Measurements from ENCODE around the gene TRABD2B.

Gene TRABD2B

GRCh38 chr1:47824716-47825115 is 172.5 kb downstream of the TRABD2B start:
- TF ChIP-seq ZNF274 (IDR thresholded peaks at IDR 0.05; ENCODE audit: low read depth, low read length) = no peak
- H3K4me3 ChIP-seq (ENCODE audit: low read length) = no peak overlapping the region

DNA sequence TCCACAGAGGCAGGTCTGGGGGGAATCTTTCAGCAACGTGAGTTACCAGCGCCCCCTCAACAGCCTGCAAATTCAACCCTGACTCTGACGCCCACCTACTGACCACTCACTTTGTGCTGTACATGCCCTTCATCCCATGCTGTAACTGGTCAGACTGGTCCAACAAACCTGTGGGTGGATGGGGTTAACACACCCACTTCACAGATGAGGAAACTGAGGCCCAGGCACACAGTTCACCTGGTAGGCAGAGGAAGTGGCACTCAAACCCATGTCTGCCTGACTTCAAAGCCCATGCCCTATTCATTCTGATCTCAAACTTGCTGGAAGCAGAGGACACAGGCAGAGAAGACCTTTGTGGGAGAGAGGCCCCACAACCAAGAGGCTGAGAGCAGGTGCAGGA is 172.9 kb downstream of the TRABD2B start:
- TF ChIP-seq ZNF274 (IDR thresholded peaks at IDR 0.05; ENCODE audit: low read depth, low read length) = no peak
- no peak overlapping the region for H3K4me3 ChIP-seq (ENCODE audit: low read length)

DNA sequence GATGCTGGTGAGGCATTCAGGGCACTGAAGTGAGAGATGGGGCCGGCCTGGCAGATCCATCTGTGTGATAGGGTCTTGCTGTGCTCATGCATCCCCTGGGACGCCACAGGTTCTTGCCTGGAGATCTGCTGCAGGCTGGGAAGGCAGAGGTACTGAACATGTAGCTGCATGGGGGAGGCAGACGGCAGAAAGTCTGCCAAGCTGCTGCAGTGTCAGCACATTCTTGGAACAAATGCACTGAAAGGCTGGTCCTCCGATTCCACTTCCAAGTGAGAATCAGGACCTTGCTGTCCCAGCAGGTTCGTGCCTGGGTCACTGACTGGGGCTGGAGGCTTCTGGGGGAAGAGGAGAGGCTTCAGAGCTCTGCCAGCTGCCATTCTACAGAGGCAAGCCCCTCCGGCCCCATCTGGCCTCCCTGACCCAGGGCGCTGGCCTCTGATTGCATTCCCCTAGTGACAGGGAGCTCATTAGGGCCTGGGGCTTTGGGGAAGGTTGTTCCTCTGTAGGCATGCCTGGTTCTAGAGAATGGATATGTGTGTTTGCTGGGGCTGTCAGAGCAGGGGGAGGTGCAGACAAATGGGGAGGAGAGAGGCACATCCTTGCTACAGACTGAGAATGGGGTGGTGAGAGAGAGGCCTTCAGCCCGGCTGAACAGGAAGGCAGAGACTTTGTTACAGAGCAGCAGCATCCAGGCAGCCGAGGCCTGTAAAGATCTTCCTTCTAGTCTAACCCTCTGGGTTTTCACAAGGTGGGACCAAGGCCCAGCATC is 174.0 kb downstream of the TRABD2B start:
- TF ChIP-seq ZNF274 (IDR thresholded peaks at IDR 0.05; ENCODE audit: low read depth, low read length) = no peak
- H3K4me3 ChIP-seq (ENCODE audit: low read length) = no peak overlapping the region

DNA sequence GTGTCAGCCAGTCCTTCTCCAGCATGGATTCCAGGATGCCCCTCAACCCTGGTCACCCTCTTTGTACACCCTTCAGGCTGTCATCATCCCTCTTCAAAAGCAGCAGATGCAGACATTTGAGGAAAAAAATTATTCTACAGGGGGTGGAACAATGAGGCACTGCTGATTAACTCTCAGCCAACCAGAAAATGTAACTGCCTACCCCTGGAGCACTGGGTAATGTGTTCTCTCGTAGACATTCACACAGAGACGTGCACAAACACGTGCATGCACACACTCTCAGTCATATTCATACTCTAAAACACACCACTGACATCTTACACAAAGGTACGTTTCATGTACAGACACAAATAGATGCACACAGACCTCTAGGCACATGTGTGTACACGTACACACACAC is 175.4 kb downstream of the TRABD2B start:
- TF ChIP-seq ZNF274 (IDR thresholded peaks at IDR 0.05; ENCODE audit: low read depth, low read length) = no peak
- H3K4me3 ChIP-seq (ENCODE audit: low read length) = no peak overlapping the region

GRCh38 chr1:47819574-47819888 is 177.7 kb downstream of the TRABD2B start:
- no peak overlapping the region for H3K4me3 ChIP-seq (ENCODE audit: low read length)
- no peak for TF ChIP-seq ZNF274 (IDR thresholded peaks at IDR 0.05; ENCODE audit: low read depth, low read length)

DNA sequence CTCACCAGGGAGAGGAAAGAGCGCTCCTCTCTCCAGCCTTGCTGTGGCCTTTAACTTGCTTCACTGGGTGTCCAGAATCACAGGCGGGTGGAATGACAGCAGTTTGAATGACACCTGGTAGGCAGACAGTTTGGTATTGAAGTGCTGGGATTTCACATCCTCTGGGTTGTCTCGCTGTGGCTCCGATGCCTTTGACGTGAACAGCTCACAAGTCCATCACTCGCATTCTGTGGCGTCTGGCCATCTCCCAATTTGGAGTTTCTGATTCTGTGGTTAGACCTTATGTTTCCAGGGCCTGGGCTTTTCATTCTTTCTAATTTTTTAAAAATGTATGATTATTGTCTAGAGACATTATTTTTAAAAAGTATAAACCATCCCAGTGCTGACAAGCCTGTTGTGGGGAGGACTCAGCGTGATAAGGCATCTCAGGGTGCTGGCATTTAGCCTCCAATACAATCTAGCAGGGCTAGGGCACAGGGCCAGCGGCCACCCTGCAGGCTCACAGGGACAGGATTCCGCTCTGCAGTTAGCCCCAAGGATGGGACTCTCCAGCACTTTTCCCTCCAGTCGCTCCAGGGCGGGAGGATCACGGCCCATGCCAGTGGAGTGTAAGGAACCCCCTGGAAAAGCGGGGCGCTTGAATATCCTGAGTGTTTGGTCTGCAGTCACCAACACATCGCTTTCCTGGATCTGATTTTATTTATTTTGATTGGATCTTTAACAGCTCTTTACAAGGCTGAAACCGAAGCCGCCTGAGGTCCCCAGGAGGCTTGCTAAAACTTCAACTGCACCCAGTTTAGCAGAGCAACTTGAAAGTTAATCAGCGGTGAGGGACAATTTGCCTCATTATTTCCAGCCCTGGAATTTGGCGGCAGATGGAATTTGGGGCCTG is 178.3 kb downstream of the TRABD2B start:
- no peak for TF ChIP-seq ZNF274 (IDR thresholded peaks at IDR 0.05; ENCODE audit: low read depth, low read length)
- H3K4me3 ChIP-seq (ENCODE audit: low read length) = no peak overlapping the region

DNA sequence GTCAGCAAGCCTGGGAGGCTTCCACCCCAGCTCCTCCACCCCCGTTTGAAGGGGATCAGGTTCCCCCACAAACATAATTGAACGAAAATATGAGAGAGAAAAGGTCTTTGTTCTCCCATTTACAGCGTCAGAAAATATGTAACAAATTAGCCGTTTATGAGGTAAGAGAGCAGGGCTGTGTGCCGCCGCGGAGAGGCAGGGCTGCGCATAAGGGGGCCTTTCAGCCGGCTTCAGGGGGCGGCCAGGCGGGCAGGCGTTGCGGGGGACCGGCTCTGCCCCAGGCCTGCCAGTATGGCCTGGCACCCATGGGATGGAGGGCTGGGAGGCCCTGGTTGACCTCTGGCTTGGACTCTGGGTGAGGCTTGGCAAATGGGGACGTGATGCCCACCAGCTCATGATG is 179.3 kb downstream of the TRABD2B start:
- TF ChIP-seq ZNF274 (IDR thresholded peaks at IDR 0.05; ENCODE audit: low read depth, low read length) = no peak
- H3K4me3 ChIP-seq (ENCODE audit: low read length) = no peak overlapping the region

DNA sequence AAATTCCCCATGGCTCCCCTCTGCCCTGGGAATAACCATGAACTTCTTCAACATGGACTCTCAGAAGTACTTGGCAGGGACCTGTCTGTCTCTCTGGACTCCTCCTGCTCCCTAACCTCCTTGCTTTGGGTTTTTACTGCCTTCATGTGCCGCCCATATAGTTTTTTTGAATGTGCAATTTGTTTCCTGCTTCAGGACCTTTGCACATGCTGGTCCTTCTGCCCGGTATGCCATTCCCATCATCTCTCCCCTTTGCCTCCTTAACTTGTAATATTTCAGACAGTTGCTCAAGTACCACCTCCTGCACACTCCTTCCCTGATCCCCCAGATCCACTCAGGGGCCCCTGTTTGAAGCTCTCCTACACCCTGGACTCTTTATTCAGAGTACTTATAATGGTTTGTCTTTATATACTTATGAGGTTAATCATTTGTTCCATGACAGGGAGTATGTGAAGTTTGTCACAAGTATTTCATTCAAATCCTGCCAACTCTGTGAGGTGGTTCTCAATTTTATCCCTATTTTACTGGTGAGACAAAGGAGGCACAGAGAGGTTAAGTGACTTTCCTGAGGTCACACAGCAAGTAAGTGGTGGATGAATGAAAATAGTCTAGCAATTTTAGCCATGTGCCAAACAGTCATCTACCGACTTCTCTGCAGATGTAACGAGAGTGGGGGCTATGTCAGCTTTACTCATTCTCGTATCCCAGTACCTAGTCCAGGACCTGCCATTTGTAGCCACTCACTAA is 180.7 kb downstream of the TRABD2B start:
- no peak overlapping the region for H3K4me3 ChIP-seq (ENCODE audit: low read length)
- no peak for TF ChIP-seq ZNF274 (IDR thresholded peaks at IDR 0.05; ENCODE audit: low read depth, low read length)

DNA sequence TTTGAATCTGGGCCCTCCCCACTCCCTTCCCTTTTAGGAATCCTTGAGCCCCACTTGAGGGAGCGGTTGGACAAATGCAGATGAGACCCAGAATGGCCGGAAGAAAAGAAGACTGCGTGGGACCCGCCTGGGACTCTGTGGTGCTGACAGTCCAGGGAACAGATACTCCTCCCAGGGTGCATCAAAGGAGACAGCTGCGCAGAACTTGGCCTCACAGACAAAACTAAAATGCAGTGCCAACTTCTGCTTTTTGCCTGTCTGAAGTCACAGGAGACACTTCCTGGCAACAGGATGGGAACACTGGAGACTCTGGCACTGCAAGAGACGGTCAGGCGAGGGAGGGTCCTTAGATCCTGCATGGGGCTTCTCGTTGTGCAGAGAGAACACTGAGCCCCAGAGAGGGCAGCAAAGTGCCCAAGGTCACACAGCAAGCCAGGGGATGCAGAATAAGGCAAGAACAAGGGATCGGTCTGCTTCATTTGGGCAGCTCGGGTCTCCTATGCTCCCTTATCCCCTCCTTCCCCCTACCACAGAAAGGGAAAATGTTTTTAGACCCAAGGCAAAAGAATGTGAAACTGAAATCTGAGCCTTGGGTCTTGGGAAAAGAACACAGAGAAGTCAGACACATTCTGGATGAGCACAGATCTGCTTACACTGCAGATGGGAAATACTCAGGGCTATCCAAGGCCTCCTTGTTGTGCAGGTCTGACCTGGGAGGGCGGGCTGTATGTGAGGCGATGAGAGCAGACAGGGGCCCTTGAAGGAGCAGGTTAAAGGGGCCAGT is 182.4 kb downstream of the TRABD2B start:
- H3K4me3 ChIP-seq (ENCODE audit: low read length) = no peak overlapping the region
- TF ChIP-seq ZNF274 (IDR thresholded peaks at IDR 0.05; ENCODE audit: low read depth, low read length) = no peak

DNA sequence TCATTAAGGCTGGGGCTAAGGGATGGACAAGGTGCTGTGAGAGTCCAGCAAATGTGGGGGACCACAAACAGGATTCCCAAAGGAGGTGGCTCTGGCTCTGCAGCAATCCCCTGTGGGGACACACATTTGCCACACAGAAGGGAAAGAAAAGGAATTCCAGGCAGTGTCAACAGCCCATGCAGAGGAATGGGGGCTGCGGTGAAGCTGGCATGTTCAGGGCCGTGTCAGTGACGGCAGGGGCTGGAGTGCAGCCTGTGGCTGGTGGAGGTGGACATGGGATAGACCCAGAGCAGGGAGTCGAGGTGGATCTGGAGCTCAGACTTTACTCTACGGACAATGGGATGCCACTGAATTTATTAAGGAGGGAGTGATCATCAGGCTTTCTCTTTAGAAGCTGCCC is 183.2 kb downstream of the TRABD2B start:
- TF ChIP-seq ZNF274 (IDR thresholded peaks at IDR 0.05; ENCODE audit: low read depth, low read length) = no peak
- H3K4me3 ChIP-seq (ENCODE audit: low read length) = no peak overlapping the region

DNA sequence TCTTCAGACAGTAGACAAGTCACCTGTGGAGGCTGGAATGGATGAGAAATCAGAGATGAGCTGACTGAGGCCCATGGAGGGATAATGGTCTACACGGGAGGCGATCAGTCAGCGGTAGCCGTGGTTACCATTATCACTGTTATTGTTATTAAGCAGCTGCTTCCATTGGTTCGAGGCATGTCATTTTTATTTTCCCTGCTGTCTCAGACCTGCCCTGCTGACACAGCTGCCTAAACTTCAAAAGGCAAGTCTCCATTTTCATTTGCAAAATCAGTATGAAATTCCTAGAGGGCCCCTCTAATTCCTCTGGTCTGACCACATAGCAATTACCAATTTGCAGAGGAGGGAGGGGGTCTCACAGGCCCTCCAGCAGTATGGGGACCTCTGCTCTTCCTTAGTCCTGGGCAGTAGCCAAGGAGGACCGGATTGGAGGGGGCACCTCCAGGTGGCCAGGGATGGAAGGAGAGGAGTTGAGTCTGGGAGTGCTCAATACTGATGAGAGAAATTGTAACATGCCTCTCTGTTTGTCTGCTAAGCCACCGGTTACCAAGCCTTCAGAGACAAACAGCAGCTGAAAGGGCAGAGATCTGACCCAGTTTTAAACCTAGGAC is 184.2 kb downstream of the TRABD2B start:
- no peak overlapping the region for H3K4me3 ChIP-seq (ENCODE audit: low read length)
- no peak for TF ChIP-seq ZNF274 (IDR thresholded peaks at IDR 0.05; ENCODE audit: low read depth, low read length)

DNA sequence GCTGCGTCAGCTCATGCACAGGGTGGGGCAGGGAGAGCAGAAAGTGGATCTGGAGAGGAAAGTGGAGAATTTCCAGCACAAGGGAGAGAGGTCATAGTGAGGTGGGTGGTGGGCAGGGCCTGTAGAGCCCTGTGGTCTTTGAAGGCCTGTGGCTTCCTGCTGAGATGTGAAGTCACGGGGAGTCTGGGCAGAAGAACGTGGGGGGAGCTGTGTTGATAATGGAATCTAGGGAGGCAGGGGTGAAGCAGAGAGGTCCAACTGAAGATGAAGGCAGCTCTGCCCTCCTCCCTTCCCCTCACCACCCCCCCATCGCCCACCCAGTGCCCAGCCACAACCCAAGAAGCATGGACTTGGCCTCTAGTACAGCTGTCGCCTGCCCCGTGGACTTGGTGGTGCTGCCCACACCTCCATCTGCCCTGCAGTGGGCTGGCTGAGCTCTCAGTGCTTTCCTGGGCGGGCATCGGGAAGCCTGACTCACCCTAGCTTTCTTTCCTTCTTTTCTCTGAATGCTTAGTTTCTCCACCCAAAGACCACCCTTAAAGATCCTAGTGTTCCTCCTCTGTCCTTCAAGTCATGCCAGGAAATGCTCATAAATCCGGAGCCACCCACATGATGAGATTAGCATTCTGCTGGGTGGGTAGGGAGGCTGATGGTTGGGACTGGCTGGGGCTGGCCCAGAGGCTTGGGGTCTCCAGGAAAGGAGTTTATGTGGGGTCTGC is 186.1 kb downstream of the TRABD2B start:
- TF ChIP-seq ZNF274 (IDR thresholded peaks at IDR 0.05; ENCODE audit: low read depth, low read length) = no peak
- no peak overlapping the region for H3K4me3 ChIP-seq (ENCODE audit: low read length)
